Adrenal gland (tissue), 12 donors: ENCODE data around the gene MLN. TPM values are rescaled to one million over a fixed set of nuclear protein-coding genes. Genes with fewer than 3 reads are reported as not detected.

Source experiments
- DNase-seq, 7 donors: peaks; one replicate each; pipeline ENCODE4 v3.0.0-alpha.2; 2019 to 2020
- H3K27ac ChIP-seq, 5 donors: fragments of 200-600 bp; sonication (generic) in 4 of 5; 1 replicate in 3 of 5; 2 replicates in 2 of 5; pipeline versions ENCODE4 v1.5.1 to v1.8.0; 2016 to 2020; ENCODE audit warnings: mild to moderate bottlenecking in 1 of 5
- H3K27me3 ChIP-seq: fragments of 200-600 bp; 2 replicates; pipeline ENCODE4 v1.8.0; 2021
- H3K36me3 ChIP-seq, 2 donors: fragments of 200-600 bp; replicated peaks in 1 of 2; 1 replicate in 1 of 2; 2 replicates in 1 of 2; pipeline versions ENCODE4 v1.5.1 to v1.8.0; 2018 to 2022
- H3K4me1 ChIP-seq, 2 donors: fragments of 200-600 bp; replicated peaks in 1 of 2; 1 replicate in 1 of 2; 2 replicates in 1 of 2; pipeline versions ENCODE4 v1.5.1 to v1.8.0; 2018 to 2021
- H3K4me3 ChIP-seq, 4 donors: fragments of 200-600 bp; sonication (generic) in 3 of 4; one replicate each; pipeline ENCODE4 v1.5.1; 2016 to 2018
- H3K9me3 ChIP-seq, 3 donors: fragments of 200-600 bp; sonication (generic) in 1 of 3; replicated peaks in 1 of 3; 1 replicate in 2 of 3; 2 replicates in 1 of 3; pipeline versions ENCODE4 v1.5.1 to v1.8.0; 2016 to 2021
- CTCF ChIP-seq, 6 experiments: fragments of 450-650 bp in 4 of 6; fragments of 200-600 bp in 2 of 6; sonication (generic) in 1 of 6; IDR thresholded peaks; 1 replicate in 5 of 6; 2 replicates in 1 of 6; pipeline versions ENCODE4 v1.5.1 to v1.8.0; 2016 to 2021; ENCODE audit warnings: antibody characterized with exemption in 6 of 6, mild to moderate bottlenecking in 2 of 6, moderate library complexity in 1 of 6
- POLR2A ChIP-seq, 2 donors: fragments of 450-650 bp; IDR thresholded peaks; one replicate each; pipeline ENCODE4 v1.6.1; 2017; ENCODE audit warnings: antibody characterized with exemption in 2 of 2, mild to moderate bottlenecking in 2 of 2, moderate library complexity in 1 of 2
- WGBS, 4 donors: extraction: QIAGEN DNeasy Blood & Tissue Kit in 2 of 4; methylation state at CpG; one replicate each; pipeline versions ENCODE4 v1.1.5 to v1.1.7; 2013 to 2017; 5-methylcytosine and 5-hydroxymethylcytosine counted together
- intact Hi-C, 2 donors: fragments of 100-400 bp; cut with DNase I; formaldehyde crosslinking; loops; one replicate each; pipeline versions ENCODE4 v1.14.1 to v1.15.0; 2022 to 2023
- polyA plus RNA-seq, 3 donors: library from polyadenylated mRNA; stranded (reverse); fragments of 200-250 nt in 2 of 3; fragments of 350-450 nt in 1 of 3; fragmentation: Illumina TruSeq in 1 of 3; extraction: RNeasy Lipid Tissue Mini Kit (QIAGEN cat#74804) in 1 of 3; gene quantifications; one replicate each; pipeline ENCODE4 v1.2.3, GENCODE V29; 2013 to 2014
- total RNA-seq, 9 donors: library from RNA; depleted of rRNA in 4 of 9; stranded (reverse); fragments of >200 nt in 4 of 9; fragments of 120-200 nt in 1 of 9; fragmentation: NEBNext Ultra II Directional in 1 of 9; extraction: Animal tissue kit (Norgen Biotek cat#: 25700) in 1 of 9; gene quantifications; one replicate each; pipeline versions ENCODE4 v1.1.0 to v1.2.4, GENCODE V29; 2013 to 2023
- donor health status: healthy with polysubstance abuse.
- donor health status: Bipolar disorder and iron deficiency.
- donor health status: DM: yes; HTN: yes; CAD: no.
- donor health status: DM: no; HTN: no; CAD: no.
- donor health status: DM: no; HTN: no; CAD: no.
- donor health status: DM: yes; HTN: yes; CAD: no.

The MLN gene
- total and polyA plus RNA-seq, 12 donors: not detected

GRCh38 chr6:33819021-33819420 lies 15.2 kb upstream of the MLN start:
- DNase-seq: no peak
- Histone ChIP-seq H3K36me3 (no peaks in the 10 kb centered on the region), H3K9me3 (no peaks in the 10 kb centered on the region), H3K27ac (no peak overlapping the region), H3K4me1 (no peaks in the 10 kb centered on the region), H3K4me3 (no peak overlapping the region), H3K27me3 (peaks cover 10% of the 10 kb centered on the region)
- 60 to 79% (median 72%) methylated on average over 3 to 4 of the region's 4 CpGs for WGBS, 4 donors
- intact Hi-C loops: no loop called here
- TF ChIP-seq POLR2A (IDR thresholded peaks at IDR 0.05) (no peak), CTCF (IDR thresholded peaks at IDR 0.05) (no peak)

GRCh38 chr6:33818293-33818692 lies 14.5 kb upstream of the MLN start:
- WGBS, 4 donors: 62 to 70% (median 64%) methylated on average over 3 of the region's 3 CpGs
- peaks cover 10% of the 10 kb centered on the region for H3K27me3 ChIP-seq
- no peak for DNase-seq
- no peaks in the 10 kb centered on the region for H3K9me3 ChIP-seq
- H3K4me1 ChIP-seq: no peaks in the 10 kb centered on the region
- no peaks in the 10 kb centered on the region for H3K36me3 ChIP-seq
- H3K4me3 ChIP-seq: no peak overlapping the region
- H3K27ac ChIP-seq: no peak overlapping the region
- TF ChIP-seq CTCF (IDR thresholded peaks at IDR 0.05) (no peak), POLR2A (IDR thresholded peaks at IDR 0.05) (no peak)
- intact Hi-C loops: no loop called here

DNA sequence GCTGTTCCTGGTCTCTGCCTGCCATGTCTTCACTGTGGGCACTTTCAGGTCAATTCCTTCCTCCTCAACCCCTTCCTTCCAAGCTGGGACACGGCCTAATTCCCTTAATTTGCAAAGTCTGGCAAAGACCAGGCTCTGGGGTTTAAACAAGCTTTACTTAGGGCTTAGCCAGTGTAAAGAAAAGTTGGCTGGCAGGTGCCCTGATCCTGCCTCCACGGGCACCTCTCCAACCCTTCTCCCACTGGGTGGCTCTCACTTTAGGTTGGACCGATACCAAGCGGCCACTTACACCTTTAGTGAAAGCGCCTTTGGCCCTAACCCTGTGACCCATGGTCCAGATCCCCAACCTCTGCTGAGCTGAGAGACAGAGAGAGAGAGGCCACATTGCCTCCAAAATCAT lies 13.7 kb upstream of the MLN start:
- Histone ChIP-seq H3K27me3 (peaks cover 10% of the 10 kb centered on the region), H3K4me1 (no peaks in the 10 kb centered on the region), H3K4me3 (no peak overlapping the region), H3K36me3 (no peaks in the 10 kb centered on the region), H3K9me3 (no peaks in the 10 kb centered on the region), H3K27ac (no peak overlapping the region)
- WGBS, 4 donors: 64 to 85% (median 80%) methylated on average over 5 of the region's 5 CpGs
- DNase-seq: no peak
- no peak for TF ChIP-seq POLR2A (IDR thresholded peaks at IDR 0.05)
- TF ChIP-seq CTCF (IDR thresholded peaks at IDR 0.05): no peak
- intact Hi-C loops: no loop called here

DNA sequence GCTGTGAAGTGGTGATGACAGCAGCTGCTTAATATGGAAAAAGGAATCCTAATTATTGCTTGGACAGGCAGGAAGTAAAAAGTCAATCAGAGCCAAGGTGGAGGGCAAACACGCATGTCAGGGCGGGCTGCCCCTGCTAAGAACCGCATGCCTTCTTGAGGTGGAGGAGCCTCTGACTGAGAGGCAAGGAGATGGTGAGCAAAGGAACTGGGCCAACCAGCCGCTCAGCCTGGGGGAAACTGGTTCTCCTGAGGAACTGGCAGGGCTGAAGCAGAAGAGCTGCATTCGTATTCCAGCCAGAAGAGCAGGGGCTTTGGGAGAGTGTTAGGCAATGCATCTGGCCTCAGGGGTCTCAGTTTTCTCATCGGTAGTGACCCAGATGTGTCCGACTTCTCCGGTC lies 13.1 kb upstream of the MLN start:
- TF ChIP-seq CTCF (IDR thresholded peaks at IDR 0.05) (no peak), POLR2A (IDR thresholded peaks at IDR 0.05) (no peak)
- intact Hi-C loops: no loop called here
- Histone ChIP-seq H3K27ac (no peak overlapping the region), H3K4me3 (no peak overlapping the region), H3K9me3 (no peaks in the 10 kb centered on the region), H3K4me1 (no peaks in the 10 kb centered on the region), H3K36me3 (no peaks in the 10 kb centered on the region), H3K27me3 (peaks cover 12% of the 10 kb centered on the region)
- 62 to 74% (median 67%) methylated on average over 8 of the region's 8 CpGs for WGBS, 4 donors
- no peak for DNase-seq
